NOMO-1 treated with DMSO at 0.1 percent for 48 hours (cell line): ENCODE measurements around the gene MEIS1.

Experiments used
- DNase-seq: peaks from one replicate; lab custom pipeline; 2025; ENCODE audit not compliant: unreplicated experiment; lab: John Stamatoyannopoulos, UW

Gene MEIS1

DNA sequence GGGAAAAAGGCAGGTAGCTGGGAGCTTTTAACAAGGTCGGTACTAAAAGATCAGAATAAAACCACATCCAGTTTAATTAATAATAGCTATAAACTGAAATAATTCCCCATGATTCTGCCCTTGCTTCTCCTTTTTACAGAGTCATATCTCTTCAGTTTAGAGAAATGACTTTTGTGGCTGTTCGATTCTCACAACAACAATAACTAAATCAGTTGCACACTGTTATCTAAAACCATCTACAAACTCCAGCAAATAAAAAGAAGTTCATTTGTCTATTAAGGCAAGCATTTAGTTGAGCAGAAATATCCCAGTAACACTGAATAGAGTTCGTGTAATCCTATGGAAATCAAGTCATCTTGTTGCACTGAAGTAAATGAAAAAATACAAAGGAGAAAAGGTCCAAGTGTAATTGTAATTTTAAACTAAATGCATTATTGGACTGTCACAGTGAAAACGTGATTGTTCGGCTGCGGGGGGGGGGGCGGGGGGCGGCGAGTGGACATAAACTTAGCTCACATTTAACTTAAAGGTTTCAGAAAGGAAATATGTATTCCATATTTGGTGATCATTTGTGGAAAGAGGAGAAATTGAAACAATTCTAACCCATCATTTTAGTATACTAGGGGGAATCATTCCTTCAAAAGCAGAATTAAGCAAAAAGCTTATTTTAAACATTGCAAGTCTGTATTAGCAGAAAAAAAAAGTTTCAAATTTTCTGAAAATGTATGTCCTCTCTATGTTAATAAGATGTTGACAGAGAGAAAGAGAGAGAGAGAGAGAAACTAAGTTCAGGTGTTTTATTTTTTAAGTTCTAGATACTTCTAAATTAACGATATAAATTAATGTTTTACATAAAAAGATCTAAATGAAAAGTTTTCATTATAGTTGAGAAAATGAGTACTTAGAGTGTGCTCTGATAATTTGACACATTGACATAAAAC is 144.5 kb downstream of the MEIS1 start:
- no peak for DNase-seq

DNA sequence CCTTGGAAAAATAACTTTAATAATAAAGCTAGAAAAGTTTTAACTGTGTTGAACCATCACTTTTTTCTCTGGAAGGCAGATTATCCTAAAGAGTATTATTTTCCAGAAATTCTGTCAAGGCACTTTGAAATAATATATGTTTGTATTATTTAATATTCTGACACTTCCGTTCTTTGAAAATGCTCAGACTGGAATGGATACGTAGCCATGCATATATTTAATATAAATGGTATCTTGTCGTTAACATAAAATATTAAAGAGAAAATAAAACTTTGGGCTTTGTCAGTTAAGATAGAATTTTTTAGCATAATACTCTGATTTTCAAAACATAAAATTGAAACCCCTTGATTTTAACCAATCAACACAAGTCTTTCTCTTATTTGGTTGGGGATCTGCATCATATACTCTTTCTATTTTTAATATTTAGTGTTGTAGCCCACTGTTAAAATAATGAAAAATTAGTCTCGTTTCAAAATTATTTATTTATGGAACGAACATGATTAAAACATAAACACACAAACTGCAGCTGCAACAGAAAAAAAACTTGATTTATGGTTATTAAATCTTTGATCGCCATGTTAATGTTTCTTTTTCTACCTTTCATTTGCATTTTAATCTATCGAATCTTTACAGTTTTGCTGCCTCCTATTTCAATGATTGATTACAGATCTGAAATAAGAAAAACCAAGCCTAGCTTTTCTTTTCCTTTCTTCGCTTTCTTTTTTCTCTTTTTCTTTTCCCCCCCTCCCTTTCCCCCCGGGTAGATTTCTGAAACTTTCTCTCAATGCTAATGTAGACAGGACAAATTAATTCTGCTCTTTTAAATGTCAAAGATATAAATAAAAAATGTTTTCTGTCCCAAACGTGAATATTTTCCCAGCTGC is 145.5 kb downstream of the MEIS1 start:
- no peak for DNase-seq

DNA sequence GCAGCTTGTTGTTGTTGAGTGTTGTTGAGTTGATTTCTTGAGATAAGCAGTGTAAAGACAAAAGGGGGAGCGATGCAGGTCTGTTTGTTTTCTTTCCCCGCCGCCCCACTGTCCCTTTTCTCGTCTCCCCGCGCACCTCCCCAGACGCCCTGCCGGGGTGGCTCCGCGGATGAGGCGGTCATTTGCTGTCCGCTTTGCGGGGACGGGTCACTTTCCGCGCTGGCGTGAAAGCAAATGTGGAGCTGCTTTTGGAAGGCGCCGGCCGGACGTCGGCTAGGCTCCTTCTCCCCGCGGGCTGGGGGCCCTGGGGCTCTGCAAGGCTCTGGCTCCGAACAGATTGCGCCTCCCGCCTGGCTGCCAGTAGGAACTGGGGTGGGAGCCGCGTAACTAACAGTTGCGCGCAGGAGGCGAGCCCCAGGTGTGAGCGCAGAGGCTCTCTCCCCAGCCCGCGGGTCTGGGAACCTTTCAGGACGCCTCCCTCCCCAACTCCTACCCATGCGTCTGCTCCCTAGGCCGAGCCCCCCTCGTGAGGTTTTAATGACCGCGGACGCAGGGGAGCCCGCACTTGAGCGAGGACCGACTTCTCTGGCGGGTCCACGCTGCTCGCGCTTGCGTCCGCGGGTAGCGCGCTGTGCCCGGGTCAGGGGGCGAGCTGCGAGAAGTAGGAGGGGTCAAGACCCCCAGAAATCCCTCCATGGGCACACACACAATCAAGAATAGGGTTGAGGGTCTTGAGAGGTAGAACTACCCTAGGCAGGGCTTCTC is 146.6 kb downstream of the MEIS1 start:
- DNase-seq, result no peak

DNA sequence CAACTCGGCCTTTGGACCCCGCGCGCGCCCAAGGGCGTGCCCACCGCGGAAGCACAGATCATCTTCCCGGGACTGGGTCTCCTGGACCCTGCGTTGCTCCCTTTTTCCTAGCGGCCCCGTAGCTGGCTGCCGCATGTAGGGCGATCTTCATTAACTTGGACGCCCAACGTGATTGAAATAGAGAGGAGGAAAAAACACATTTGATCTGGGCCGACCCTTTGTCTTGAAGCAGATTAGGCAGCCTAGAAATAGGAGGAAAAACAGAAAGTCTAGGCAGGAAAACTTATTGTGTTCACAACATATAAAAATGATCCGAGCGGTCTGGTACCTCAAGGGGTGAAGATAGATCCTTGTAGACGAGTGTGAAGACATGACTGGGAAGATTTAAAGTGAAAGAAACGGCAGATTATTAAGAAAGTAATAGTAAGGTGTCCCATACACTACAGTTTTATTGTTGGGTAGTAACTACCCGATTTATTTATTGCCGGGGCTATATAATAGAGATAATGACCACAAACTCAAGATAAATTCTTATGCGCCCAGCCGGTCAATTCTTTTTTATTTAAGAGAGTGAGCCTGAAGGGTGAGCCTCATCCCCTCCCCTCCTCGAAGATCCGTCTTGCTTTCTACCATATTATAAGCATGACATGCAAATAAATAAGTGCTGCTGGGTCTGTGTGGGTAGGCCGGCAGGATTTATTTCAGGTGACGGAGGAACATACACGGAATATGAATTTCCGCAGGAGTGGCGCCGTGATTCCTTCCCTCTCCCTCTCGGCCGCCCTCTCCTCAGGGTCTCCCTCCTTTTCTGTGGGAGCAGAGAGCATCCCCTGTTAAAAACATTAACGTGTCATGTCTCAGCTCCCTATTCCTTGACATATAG is 147.4 kb downstream of the MEIS1 start:
- no peak for DNase-seq

DNA sequence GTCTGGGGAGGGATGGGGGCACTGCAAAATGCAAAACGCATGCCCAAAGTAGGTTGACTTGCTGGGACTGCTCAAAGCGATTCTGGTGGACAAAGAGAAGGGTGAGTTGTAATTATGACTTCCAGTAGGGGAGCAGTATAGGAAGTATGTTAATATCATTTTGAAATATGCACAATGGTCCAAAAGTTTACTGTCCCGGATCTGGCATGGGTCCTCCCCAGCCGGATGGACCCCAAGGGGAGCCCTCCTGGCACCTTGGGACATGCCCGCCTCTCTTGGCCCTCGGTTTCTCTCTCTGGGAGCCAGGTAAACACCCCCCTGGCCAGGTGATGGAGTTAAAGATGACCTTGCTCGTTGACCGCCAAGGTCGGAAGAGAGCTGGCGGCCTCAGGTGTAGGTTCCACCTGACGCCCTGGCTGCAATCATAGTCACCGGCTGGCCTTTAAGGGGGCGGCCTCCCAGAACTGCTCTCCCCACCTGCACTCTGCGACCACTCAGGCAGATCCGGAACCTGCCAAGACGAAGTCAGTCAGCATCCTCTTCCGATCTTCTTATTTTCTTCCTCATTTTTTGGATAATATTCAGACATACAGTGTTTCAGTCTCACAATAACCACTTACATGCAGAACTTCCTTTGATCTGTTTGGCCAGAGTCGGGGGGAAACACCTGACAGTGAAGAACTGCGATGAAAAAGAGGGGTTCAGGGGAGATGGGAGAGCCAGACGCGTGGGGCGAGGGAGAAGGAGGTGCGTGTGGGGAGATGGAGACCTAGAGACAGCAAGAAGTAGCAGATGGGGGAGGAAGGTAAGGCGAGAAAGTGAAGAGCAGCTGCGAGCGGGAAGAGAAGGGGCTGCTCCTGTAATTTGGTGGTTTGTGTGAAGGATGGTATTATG is 148.3 kb downstream of the MEIS1 start:
- no peak for DNase-seq

DNA sequence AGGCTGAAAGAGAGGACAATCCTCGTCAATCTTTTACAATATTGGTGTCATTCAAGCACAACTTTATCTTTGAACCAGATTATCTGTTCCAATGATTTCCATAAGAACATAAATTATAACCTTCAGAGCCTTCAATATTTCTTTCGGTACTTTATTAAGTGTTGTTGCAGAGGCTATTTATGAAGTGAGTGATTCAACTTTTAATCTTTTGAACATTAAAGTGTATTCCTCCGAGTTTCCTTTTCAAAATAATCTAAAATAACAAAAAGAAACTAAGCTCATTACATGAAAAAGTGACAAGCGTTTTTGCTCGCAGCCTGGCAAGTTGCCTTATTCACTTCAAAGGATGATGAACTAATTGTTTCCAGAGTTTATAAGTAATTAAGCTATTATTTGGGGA is 149.0 kb downstream of the MEIS1 start:
- DNase-seq, result no peak

DNA sequence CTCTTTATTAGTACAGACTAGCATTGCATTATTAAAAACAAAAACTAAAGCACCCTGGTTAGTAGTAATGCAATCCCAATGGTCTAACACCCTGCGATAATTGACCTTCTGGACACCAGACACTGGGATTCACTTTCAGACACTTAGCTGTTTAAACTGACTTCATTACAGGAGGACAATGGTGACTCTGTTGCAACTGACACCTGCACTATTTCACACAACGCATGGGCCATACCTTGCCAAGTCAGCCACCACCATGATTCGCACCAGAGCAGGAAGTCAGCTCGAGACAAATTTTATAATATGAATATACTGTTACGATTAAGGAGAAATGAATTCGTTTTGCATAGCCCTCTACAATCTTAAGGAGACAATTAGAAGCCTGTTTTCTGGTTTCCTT is 150.7 kb downstream of the MEIS1 start:
- no peak for DNase-seq

DNA sequence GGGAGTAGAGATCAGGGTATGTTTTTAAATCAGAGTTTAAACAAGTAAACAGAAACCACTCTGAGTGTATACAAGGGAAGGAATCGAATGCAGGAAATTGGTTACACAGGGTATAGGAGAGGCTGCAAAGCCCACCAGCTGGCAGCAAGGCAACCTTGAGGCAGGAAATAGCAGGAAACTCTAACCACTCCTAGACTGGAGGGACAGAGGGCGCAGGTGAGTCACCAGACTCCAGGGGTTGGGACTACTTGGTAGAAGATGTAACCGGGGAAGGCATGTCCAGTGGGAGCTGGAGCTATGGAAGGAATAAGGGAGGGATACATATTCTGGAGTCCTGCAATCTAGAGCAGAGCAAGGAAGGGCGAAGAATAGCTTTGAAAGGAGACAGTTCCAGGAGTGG is 152.3 kb downstream of the MEIS1 start:
- no peak for DNase-seq

DNA sequence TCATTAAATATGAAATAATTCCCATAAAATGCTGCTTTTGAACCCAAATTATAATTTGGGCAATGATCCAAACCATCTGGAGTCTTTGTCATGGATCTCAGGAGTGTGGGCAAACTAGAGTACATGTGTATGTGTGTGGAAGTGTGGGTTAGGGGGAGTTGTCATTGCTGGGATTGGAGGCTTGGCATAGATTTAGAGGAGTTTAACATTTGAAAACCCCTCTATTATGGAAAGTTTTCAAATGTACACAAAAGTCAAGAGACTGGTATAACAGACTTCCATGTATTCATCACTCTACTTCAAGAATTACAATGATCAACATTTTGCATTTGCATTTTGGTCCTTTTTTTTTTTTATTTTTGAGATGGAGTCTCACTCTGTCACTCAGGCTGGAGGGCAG is 159.1 kb downstream of the MEIS1 start:
- no peak for DNase-seq

DNA sequence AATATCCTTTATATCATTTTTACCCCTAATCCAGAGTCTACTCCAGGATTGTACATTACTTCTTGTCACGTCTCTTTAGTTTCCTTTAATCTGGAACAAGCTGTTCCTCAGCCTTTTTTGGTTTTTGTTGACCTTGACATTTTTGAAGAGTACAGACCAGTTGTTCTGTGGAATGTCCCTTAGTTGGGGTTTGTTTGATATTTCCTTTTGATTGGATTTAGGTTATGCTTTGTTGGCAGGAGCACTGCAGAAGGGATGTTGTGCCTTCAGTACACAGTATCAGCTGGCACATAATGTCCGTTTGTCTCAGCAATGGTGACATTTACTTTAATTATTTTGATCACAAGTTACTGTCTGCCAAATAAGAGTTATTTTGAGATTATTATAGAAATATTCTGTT is 160.6 kb downstream of the MEIS1 start:
- no peak for DNase-seq

DNA sequence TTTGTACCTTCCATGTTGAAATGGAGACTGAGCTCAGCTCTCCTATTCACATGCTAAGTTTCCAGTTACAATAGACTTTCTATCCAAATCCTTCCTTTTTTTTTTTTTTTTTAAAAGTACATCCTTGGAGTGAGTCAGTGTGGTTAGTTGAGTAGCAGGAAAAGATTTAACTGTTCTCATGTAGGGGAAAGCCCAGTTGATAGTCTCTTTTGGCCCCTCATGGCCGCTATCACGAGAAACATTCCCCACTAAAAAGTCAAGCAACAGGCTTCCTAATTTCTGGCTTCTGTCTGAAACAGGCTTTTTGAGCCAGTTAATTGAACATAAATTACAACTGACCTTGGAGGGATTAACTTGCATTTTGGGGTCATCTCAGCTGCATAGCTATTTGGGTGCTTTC is 161.3 kb downstream of the MEIS1 start:
- no peak for DNase-seq

DNA sequence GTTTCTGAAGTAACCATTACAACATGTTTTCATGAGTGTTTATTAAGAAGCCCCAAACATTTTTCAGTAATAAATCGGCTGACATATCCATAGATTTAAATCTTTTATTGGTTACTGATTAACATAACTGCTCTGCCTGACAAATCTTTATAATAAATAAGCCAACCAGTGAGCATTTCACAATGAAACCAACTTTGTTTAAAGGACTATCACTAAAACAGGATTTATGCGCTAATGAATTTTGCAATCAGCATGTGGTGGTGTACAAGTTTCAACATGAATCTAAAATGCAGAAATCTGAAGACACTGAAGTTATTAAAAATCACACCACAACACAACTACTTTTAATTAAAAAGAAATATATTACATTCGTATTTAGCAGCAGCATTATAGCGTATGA is 166.7 kb downstream of the MEIS1 start:
- no peak for DNase-seq

DNA sequence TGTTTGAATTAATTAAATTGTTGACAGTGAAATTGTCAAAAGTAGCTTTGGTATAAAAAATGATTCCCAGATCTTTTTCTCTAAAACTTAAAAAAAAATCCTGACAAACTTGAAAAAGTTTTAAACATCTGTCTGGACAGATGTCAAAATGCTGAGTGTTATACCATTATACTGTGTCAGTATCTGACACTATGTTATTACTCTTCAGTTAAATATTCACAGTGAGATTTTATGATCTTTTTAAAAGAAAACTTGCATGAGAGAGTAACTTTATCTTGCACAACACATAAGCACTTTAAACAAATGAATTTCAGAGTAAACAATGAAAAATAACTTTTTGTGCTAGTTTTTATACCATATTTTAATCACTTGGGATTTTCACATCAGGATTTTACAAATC is 167.4 kb downstream of the MEIS1 start:
- no peak for DNase-seq

DNA sequence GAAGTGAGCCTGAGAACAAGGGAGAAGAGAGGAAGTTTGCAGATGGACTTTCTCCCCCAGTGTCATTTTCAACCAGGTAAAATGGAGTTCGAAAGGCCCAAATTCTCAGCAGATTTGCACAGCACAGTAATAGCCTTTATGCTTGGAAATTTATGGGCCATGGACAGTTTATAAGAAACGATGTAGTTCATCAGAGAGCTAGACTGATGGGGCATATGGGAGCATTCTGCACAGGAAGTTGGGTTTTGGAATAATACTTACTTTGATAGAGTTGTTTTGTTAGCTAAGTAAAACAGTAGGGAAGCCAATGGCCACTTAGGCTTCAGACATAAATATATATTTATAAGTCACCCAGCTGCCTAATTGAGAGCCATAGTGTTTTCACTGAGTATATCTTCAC is 169.4 kb downstream of the MEIS1 start:
- DNase-seq, result peak; percentile 33

DNA sequence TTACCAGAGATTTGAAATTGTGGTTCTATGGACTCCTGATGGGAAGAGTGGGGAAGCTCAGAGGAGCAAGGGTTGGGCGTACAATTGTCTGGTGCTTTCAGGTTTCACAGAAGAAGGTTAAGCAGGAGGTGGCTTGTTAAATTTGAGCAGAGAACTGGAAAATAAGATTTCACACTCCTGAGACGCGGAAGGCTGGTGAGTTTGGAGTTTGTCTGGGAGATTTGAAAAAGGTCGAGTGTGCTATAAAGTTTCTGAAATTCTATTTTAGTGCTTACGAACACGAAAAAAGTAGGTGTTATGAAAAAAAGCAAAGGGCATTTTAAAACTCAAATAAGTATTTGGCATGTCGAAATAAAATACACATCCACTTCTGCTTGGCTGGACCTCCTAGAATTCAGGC is 170.1 kb downstream of the MEIS1 start:
- no peak for DNase-seq

DNA sequence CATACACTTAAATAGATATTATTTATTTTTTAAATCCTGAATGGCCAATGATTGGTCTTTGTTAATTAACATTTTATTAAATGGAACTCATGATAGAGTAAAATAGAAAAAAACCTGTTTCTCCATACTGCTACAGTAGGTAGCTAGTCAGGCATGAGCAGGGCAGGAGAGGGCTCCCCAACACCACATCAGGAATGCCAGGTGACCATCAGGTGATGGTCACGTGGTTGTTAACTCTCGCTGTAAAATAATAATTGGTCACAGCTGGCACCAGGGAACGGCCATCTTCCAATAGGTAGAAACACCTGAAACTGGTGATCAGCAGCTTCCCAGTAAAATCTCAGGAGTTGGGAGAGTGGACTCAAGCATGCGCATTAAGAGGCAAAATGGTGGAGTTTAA is 172.2 kb downstream of the MEIS1 start:
- no peak for DNase-seq
